ENCODE measurements around the gene CHSY1. TPM values are rescaled to one million over a fixed set of nuclear protein-coding genes. Genes with fewer than 3 reads are reported as not detected.
A peak's percentile ranks its signal among the peaks of the same experiment; 100 is the strongest.

The CHSY1 gene
- total and polyA plus RNA-seq, 10 donors = 6.8 to 99.5 (median 52.8) TPM

GRCh38 chr15:101204739-101205535, 46.9 kb downstream of the CHSY1 start:
- intact Hi-C loops (cut with DNase I; ENCODE audit: low total_unique reads) = no loop called here
- WGBS, 5 donors = 55 to 84% (median 79%) methylated on average over 5 of the region's 5 CpGs
- no peak for DNase-seq
- Histone ChIP-seq H3K9me3 (no peaks in the 10 kb centered on the region), H3K27me3 (replicated peaks in 1 of 7) (no peaks in the 10 kb centered on the region), H3K36me3 (no peaks in the 10 kb centered on the region), H3K4me3 (no peak overlapping the region), H3K4me1 (peaks cover 47 to 99% (median 89%) of the 10 kb centered on the region in 6 donors), H3K27ac (peak overlapping the region in 5 of 8 donors; percentile 20 to 82 (median 51))
- TF ChIP-seq POLR2AphosphoS5 (IDR thresholded peaks at IDR 0.05) (no peak), POLR2A (IDR thresholded peaks at IDR 0.05) (no peak), CTCF (IDR thresholded peaks at IDR 0.05 in 8 of 11, conservative IDR thresholded peaks at IDR 0.05 in 3 of 11) (no peak)

- H3K4me3 ChIP-seq = no peak overlapping the region
- peak overlapping the region in 6 of 8 donors; percentile 14 to 82 (median 45) for H3K27ac ChIP-seq
- intact Hi-C loops (cut with DNase I; ENCODE audit: low total_unique reads) = no loop called here
- DNase-seq = no peak
- H3K27me3 ChIP-seq (replicated peaks in 1 of 7) = no peaks in the 10 kb centered on the region
- peaks cover 52 to 99% (median 90%) of the 10 kb centered on the region in 6 donors for H3K4me1 ChIP-seq
- no peaks in the 10 kb centered on the region for H3K9me3 ChIP-seq
- H3K36me3 ChIP-seq = no peaks in the 10 kb centered on the region
- 51 to 67% (median 54%) methylated on average over 7 of the region's 7 CpGs for WGBS, 5 donors
- peak in 1 of 3 donors; percentile 14 for TF ChIP-seq POLR2AphosphoS5 (IDR thresholded peaks at IDR 0.05)
- TF ChIP-seq POLR2A (IDR thresholded peaks at IDR 0.05) = no peak
Observed at GRCh38 chr15:101203607-101204189, 48.1 kb downstream of the CHSY1 start.

GRCh38 chr15:101203029-101203573, 48.7 kb downstream of the CHSY1 start:
- H3K4me3 ChIP-seq = no peak overlapping the region
- no peak for DNase-seq
- TF ChIP-seq CTCF (IDR thresholded peaks at IDR 0.05 in 8 of 11, conservative IDR thresholded peaks at IDR 0.05 in 3 of 11) (no peak), POLR2A (IDR thresholded peaks at IDR 0.05) (no peak), POLR2AphosphoS5 (IDR thresholded peaks at IDR 0.05) (no peak)
- intact Hi-C loops (cut with DNase I; ENCODE audit: low total_unique reads) = no loop called here
- H3K9me3 ChIP-seq = no peaks in the 10 kb centered on the region
- H3K27me3 ChIP-seq (replicated peaks in 1 of 7) = no peaks in the 10 kb centered on the region
- WGBS, 5 donors = 30 to 58% (median 44%) methylated on average over 4 of the region's 4 CpGs
- peaks cover 52 to 99% (median 90%) of the 10 kb centered on the region in 6 donors for H3K4me1 ChIP-seq
- no peaks in the 10 kb centered on the region for H3K36me3 ChIP-seq
- H3K27ac ChIP-seq = peak overlapping the region in 6 of 8 donors; percentile 14 to 82 (median 45)

GRCh38 chr15:101201411-101202174, 50.3 kb downstream of the CHSY1 start:
- Histone ChIP-seq H3K36me3 (no peaks in the 10 kb centered on the region), H3K27ac (peak overlapping the region in 7 of 8 donors; percentile 3 to 76 (median 69)), H3K9me3 (no peaks in the 10 kb centered on the region), H3K4me1 (peaks cover 52 to 98% (median 88%) of the 10 kb centered on the region in 6 donors), H3K27me3 (replicated peaks in 1 of 7) (no peaks in the 10 kb centered on the region), H3K4me3 (no peak overlapping the region)
- DNase-seq = peak; percentile 84
- TF ChIP-seq POLR2AphosphoS5 (IDR thresholded peaks at IDR 0.05) (peak; percentile 28 to 69 (median 59)), CTCF (IDR thresholded peaks at IDR 0.05 in 8 of 11, conservative IDR thresholded peaks at IDR 0.05 in 3 of 11) (no peak)
- WGBS, 5 donors = 34 to 52% (median 40%) methylated on average over 4 to 5 of the region's 5 CpGs
- intact Hi-C loops (cut with DNase I; ENCODE audit: low total_unique reads) = no loop called here
